Globus pallidus (tissue), 1 donor: Measurements from ENCODE around the gene PNMA8B.
"Not testable (repeated sequence)": the region's sequence is repeated elsewhere in the genome, so short reads cannot be mapped to it uniquely, and the experiment has no call there.

Experiments
- DNase-seq: peaks from one replicate; pipeline ENCODE4 v3.0.0-alpha.2; 2015; ENCODE audit warnings: low spot score

Gene PNMA8B

DNA sequence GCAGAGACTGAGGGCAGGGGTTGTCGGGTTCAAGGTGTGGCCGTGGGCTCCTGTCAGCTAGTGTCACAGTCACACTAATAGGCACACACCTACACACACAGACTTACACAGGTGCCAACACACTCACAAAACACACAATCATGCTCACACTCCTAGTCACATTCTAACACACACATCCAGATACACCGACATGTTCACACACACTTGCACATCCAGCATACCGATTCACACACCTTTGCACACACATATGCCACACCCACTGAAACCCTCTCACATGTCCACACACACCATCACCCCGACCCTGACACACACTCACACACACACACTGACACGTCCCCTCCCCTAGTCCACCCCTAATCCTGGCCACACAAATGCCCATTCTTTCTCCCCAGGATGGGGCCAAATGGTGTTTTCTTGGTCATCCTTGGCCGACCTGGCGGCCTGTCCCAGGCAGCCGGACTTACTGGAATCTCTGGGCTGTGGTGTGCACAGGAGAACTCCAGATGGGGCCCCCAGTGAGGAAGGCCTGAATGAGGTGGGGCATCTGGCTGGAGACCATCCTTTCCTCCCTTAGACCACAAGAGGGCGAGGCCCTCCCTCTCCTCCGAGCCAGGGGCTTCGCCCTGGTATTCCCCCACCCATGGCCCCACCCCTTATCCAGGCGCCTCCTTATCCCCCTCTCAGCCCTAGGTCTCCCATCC, 19.1 kb upstream of the PNMA8B start:
- DNase-seq: no peak

DNA sequence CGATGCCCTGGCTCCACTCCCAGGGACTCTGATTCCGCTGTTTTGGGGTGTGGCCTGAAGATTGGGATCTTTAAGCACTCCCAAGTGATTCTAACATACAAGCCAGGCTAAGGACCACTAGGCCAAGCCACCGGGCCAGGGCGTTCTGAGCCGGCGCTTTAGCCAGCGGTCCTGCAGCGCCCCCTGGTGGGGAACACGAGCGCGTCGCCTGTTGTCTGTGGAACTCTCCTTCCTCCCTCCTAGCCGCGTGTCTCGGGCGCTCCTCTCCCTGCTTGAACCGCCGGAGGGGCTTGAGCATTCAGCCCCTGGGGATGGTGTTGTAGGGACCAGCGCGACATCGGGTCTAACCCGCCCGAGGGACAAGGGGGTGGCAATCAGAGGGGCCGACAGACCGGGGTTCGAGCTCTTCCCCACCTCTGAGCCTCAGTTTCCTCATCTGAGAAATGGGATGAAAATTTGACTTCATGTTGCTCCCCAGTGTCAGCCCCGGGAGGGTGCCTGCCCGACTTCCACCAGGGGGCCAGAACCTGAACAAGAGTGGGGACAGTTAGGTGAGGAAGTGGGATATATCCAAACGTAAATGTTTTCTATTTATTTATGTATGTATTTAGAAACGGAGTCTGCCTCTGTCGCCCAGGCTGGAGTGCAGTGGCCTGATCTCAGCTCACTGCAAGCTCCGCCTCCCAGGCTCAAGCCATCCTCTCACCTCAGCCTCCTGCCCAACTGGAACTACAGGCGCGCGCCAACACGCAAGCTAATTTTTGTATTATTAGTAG, 18.0 kb upstream of the PNMA8B start:
- DNase-seq: peak; percentile 67

DNA sequence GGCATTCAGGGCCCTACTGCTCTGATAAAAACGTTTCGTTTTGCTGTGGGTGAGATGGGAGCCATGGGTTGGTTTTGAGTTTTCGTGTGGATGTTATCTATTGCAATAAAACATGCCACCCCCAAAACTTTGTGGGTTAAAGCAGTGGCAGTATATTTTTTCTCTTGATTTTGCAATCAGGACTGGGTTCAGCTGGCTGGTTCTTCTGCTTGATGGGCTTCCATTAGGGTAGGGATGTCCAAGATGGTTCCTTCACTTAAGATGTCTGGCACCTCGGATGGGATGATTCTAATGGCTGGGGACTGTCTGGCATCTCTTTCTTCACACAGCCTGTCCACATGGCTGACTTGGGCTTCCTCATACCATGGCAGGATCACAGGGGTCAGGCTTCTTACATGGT, 15.6 kb upstream of the PNMA8B start:
- DNase-seq: no peak

DNA sequence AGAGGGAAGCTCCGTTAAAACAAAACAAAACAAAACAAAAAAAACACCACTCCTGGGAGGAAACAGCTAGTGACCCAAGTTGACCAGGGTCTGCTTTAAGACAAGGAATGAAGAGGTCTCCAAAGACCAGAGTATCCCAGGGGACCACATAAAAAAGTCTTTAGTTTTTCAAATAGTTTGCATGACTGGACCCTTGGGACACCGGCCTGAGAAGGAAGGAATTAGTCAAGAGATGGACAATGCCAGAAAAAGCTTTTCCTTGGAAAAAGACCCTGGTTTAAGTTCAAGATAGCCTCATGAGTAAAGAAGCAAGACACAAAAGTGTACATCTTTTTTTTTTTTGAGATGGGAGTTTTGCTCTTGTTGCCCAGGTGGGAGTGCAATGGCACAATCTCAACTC, 12.5 kb upstream of the PNMA8B start:
- no peak for DNase-seq

DNA sequence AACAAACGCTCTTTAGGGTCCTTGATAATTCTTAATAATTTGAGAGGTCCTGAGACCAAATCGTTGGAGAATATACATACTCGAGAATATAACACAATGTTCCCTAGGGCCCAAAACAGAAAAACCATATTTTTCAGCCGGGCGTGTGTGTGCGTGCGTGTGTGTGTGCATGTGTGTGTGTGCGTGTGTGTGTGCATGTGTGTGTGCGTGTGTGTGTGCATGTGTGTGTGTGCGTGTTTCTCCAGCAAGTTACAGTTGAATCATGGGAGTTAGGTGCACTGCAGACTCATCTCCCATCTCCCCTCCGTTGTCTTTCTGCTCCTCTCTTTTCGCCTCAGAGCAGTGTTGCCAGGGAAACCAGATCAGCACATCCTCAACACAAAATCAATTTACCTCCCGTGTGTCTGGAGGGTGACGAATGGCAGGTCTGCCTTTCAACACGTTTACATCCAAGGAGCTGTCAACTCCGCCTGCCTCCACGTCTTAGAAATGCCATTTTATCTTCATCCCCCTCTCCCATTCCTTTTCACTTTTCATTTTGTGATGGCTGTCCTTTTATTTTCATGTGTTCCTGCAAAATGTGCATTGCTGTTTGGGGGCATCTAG, 8.3 kb upstream of the PNMA8B start:
- DNase-seq: no peak

DNA sequence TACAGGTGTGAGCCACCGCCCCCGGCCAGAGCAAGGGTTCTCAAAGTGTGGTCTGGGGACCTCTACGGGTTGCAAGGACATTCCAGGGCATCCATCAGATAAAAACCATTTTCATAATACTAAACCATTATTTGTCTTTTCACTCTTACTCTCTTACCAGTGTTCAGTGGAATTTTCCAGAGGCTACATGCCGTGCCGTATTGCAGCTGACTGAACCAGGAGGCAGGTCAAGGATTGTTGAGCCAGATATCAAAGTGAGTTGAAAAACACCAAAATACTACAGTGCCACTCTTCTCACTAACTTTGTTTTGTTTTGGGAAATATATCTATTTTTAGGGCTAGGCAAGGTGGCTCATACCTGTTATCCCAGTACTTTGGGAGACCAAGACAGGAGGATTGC, 7.2 kb upstream of the PNMA8B start:
- DNase-seq: no peak

DNA sequence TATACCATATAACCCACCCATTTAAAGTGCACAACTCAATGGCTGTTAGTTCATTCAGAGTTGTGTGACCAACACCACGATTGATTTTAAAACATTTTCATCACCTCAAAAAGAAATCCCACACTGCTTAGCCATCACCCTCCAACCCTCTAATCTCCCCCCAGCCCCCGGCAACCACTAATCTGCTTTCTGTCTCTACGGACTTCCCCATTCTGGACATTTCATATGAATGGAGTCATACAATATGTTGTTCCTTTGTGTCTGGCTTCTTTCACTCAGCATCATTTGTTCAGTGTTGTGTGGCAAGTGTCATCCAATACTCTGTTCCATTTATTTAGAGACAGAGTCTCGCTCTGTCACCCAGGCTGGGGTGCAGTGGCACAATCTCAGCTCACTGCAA, 4.0 kb upstream of the PNMA8B start:
- no peak for DNase-seq

DNA sequence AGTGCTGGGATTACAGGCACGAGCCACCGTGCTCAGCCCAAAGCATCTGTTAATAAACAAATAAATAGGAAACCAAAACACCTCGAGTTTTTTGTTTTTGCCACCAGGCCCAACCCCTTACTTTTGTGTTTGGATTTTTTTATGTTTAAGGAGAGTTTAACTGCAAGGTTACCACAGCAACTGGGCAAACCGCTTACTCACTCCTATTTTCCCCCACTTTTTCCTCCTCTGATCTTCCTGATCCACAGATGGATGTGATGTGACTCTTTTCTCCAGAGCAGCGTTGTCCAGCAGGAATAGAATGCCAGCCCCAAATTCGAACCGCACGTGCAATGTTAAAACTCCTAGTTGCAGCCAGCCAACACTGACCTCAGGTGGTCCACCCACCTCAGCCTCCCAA, 2.1 kb upstream of the PNMA8B start:
- no peak for DNase-seq

DNA sequence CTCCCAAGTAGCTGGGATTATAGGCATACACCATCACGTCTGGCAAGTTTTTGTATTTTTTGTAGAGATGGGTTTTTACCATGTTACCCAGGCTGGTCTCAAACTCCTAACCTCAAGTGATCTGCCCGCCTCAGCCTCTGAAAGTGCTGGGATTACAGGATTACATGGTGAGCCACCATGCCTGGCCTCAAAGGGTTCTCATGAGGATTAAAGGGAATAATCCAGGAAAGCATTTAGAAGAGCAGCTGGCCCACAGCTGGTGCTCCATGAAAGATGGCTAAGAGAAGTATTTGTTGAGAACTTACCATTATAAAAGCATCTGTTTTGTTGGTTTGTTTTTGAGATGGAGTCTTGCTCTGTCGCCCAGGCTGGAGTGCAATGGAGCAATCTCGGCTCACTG, 1.2 kb upstream of the PNMA8B start:
- DNase-seq: not testable (repeated sequence)

DNA sequence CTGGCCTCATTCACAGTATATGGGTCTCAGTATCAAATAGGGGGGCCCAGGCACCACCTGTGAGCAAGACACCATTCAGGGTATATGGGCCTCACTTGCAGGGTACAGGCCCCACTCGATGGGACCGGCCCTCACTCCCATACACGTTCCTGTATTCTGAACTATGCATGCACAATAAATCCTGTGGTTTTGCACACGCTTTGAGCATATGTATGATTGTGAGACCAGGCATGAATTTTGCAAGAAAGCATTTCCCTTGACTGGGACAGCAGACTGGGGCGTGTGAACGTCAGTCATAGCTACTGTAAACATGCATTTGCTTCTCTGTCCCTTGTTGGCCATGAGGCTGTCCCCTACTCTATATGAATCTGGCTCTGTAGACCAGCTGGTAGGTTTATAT, 637 bp upstream of the PNMA8B start:
- no peak for DNase-seq

DNA sequence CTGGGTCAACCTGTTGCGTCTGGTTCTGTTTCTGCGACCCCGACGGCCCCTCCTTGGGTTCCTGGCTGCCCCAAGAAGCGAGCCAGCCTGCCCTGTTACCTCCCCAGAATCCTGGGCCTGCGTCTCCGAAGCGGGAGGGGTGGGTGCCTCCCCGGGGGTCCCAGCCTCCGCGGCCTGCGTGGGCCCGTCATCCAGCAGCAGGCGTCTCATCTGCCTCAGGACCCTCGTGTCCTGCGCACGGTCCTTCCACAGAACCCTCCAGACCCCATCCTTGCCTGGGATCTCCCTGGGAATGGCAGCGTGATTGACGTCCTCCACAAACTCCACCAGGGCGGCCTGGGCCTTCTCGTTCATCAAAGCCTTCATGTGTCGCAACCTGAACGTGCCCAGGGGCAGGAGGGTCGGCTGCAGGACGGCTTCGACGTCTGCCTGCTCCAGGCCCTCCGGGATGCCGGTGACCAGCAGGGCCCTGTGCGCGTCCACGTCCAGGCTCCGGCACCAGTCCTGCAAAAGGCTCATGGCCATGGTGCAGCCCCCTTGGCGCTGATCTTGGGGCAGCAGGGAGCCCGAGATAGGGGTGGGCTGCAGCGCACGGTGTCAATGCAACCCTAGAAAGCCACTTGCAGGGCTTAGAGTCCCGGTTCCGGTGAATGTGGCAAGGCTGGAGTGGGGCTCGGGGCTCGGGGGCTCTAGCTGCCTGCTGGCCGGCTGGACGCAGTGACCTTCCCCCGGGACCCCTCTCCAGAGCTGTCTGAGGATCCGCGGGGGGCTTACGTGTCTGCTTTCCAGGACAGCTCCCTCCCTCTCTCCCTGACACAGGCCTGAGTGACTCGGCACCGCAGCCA, 504 bp downstream of the PNMA8B start:
- DNase-seq: no peak

DNA sequence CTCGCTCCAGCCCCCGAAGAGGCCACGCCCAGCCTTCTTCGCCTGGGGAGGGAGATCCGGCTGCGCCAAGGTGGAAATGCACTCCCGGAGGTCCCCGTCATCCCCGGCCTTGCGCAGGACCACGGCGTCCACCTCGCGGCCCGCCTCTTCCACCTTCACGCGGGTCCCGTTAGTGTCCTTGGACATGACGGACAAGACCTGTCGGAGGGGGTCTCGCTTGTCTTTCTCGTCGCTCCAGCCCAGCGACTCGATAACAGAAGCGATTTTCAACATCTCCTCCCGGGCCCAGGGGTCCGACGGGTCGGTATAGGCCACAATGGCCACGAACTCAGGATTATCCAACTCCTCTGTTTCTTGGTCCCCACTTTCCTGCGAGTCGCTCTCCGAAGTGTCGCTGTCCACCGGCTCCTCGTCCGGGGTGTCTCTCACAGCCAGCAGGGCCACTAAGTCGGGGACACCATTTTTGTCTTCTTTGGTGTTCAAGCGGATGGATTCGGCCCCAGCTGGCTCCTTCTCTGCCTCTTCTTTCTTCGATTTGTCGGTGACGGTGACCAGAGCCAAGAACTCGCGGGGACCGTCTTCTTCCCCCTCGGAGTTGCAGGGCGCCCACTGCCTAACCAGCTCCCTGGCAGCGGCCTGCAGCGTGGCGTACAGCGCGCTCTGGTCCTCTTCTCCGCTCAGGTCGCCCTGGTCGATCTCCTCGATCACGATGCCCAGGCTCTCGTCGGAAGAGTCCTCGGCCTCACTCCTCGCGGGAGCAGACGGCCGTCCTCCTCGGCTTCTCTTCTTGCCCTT, 1.3 kb downstream of the PNMA8B start:
- no peak for DNase-seq

DNA sequence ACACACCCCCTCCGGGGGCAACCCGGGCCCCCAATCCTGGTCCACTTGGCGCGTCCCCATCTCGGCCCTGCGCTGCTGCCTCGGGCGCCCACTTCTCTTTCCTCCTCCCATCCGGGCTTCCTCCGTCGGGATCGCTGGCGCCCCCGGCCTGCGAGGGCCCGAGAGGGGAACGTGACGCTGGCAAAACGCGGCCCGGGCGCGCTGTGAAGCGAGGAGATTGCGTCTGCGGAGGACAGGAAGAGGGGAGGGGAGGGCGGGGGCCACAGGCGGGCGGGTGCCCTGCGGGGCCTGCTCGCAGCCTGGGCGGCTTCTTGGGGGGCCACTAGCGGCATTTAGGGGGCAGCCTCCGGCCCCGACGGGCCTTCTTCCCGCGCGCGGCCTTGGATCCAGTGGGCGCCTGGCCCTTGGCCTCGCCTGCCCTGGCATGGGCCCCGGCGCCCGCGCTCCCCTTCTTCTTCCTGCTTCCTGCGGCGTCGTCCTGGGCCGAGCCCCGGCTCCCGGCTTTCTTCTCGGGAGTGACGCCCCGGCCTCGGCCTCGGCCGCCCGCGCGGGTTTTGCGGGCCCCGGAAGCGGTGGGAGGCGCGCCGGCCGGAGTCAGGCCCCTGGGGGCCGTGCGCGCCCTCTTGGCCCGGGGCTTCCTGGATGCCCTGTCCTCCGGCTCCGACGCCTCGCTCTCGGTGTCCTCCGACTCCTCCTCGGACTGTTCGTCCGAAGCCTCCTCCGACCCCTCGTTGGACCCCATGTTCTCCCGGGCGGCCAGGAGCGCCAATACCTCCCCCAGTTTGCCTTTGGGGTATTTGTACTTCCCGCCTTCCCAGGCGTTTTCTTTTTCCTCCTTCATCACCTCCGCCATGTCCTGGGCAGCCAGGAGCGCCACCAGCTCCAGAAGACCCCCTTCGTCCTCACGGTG, 2.2 kb downstream of the PNMA8B start:
- no peak for DNase-seq

DNA sequence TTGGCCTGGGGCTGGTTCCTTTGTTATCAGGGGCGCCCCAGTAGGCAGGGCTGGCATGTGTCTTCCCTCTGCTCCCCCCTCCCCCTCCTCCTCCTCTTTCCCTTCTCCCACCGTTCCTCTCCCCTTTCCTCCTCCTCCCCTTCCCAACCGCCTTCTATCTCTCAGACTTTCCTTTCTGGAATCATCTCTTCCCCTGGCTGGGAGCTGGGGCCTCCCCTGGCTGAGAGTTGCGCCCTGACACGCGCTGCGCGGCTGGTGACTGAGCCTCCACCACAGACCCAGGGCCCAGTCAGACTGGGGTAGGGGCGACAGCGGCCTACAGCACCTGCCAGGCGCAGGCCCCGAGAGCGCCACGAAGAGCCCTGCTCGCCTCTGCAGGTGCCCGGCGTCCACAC, 2.8 kb downstream of the PNMA8B start:
- no peak for DNase-seq

DNA sequence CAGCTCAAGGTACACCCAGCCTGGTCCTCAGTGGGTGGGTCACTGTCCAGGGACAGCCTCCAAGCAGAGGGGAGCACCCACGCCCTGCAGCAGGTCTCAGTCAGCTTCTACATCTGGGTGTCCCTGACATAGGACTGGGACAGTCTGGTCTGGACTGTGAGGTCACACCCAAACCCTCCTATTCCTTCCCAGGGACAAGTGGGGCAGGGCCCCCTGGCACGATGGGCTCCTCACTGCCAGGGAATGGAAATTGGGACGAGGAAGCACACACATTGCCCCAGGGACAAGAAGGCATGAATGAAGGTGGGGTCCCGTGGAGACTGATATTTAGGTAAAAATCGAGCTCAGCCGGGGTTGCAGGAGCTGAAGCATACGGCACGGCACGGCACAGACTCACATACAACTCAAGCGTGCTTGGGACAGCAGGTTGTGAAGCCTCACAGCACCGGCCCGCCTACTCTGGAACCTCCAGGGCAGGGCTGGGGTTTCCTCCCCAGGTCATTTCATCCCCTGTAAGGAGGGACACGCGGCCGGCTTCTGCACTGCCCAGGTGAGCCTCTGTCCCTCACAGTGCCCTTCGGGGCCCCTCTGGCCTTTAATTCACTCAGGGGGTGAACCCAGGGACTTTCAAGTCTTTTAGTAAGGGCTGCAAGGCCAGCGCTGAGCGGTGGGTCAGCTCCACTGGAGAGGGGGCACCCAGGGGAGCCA, 3.5 kb downstream of the PNMA8B start:
- DNase-seq: no peak

DNA sequence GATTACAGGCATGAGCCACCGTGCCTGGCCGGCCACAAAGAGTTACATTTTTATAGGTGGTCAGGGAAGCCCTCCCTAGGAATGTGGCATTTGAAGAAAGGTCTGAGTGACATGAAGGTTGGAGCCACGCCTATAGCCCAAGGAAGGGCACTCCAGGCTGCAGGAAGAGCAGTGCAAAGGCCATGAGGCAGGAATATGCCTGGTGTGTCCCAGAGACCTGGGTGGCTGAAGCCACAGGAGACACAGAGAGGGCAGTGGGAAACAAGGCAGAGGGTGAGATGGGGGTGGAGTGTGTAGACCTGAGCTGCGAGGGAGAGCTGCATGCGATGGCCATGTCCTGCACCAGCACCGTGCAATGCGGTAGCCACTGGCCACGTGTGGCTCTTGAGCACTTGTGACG, 4.9 kb downstream of the PNMA8B start:
- DNase-seq: no peak

DNA sequence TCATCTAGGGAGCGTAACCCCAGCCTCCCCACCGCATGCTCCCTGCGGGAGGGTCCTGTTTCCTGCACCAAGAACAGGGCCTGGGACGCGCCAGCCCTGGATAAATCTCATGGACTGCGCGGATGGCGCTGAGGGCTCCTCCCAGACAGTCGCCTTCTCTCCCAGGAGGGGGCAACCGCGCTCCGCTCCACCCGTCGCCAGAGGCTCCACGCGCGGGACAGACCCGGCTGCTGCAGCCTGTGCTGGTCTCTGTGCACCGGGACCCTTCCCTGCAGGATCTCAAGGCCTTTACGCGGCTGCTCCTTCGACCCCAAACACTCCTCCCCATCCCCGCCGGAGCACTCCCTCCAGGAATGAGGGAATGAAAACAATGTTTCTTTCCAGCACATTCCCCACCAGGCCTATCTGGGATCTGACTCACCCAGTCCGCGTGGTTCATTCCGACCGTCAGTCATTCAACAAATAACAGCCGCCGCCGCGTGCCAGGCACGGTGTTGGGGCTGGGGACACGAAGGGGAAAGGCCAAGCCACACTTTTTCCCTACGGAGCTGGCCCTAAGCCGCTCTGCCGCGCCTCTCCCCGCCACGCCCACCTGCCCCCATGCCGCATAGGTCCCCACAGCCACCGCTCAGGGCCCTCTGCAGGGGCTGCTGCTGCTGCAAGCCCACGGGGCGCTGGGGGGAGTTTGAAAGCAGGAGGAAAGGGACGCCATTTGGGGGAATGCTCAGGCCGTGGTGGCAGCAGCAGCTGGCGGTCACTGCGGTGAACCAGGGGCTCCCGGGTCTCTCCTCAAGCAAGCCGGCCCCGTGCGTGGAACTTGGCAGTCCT, 6.0 kb downstream of the PNMA8B start:
- DNase-seq: peak; percentile 53

DNA sequence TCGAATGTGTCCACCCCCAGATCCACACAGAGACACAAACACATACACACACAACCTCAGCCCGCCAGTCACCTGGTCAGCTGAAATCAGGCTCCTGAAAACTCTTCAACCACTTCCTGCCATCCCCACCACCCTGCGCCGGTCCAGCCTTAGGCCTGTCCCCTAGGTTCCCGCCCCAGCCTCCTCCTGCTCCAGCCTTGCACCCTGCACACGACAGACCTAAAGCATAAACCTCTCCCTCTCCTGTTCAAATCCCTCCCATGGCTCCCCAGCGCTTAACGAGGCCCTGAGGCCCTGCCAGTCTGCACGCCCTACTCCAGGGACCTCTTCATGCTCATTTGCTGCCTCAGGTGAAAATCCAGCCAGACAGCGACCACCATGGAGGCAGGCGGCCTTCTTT, 7.1 kb downstream of the PNMA8B start:
- DNase-seq: no peak
